Esophagus muscularis mucosa (tissue), 4 donors: ENCODE measurements around the gene SSBP2. TPM values are rescaled to one million over a fixed set of nuclear protein-coding genes. Genes with fewer than 3 reads are reported as not detected.

ENCODE experiments used
- DNase-seq: peaks from one replicate; pipeline ENCODE4 v3.0.0-alpha.2; 2017; ENCODE audit errors: extremely low spot score
- H3K27ac ChIP-seq, 4 donors: fragments of 200-600 bp; sonication (generic); replicated peaks in 1 of 4; 1 replicate in 3 of 4; 2 replicates in 1 of 4; pipeline ENCODE4 v1.5.1; 2016 to 2019; ENCODE audit warnings: mild to moderate bottlenecking in 1 of 4
- H3K27me3 ChIP-seq, 4 donors: fragments of 200-600 bp; sonication (generic); one replicate each; pipeline versions ENCODE4 v1.5.1 to v1.6.0; 2016 to 2019
- H3K36me3 ChIP-seq, 4 donors: fragments of 200-600 bp; sonication (generic); one replicate each; pipeline ENCODE4 v1.5.1; 2016 to 2019
- H3K4me1 ChIP-seq, 4 donors: fragments of 200-600 bp; sonication (generic); one replicate each; pipeline ENCODE4 v1.5.1; 2016 to 2019
- H3K4me3 ChIP-seq, 4 donors: fragments of 200-600 bp; sonication (generic); 1 replicate in 2 of 4; 2 replicates in 2 of 4; pipeline ENCODE4 v1.5.1; 2016 to 2019; ENCODE audit warnings: mild to moderate bottlenecking in 4 of 4, moderate library complexity in 1 of 4
- H3K9me3 ChIP-seq, 4 donors: fragments of 200-600 bp; sonication (generic); 1 replicate in 3 of 4; 2 replicates in 1 of 4; pipeline ENCODE4 v1.5.1; 2016 to 2019
- EP300 ChIP-seq: sonication (generic); formaldehyde crosslinking; IDR thresholded peaks from one replicate; pipeline ENCODE4 v1.6.1; 2017; ENCODE audit warnings: antibody characterized with exemption
- POLR2A ChIP-seq: fragments of 450-650 bp; IDR thresholded peaks from one replicate; pipeline ENCODE4 v1.6.1; 2017; ENCODE audit warnings: antibody characterized with exemption, moderate library complexity, mild to moderate bottlenecking, low read depth
- POLR2AphosphoS5 ChIP-seq, 2 donors: sonication (generic); formaldehyde crosslinking; IDR thresholded peaks; one replicate each; pipeline ENCODE4 v1.6.1; 2017; ENCODE audit warnings: antibody characterized with exemption in 2 of 2
- WGBS: methylation state at CpG from one replicate; pipeline ENCODE4 v1.1.5; 2018; 5-methylcytosine and 5-hydroxymethylcytosine counted together
- intact Hi-C: fragments of 100-400 bp; cut with DNase I; formaldehyde crosslinking; loops from one replicate; pipeline ENCODE4 v1.15.1; 2023
- total RNA-seq, 4 donors: library from RNA; depleted of rRNA; stranded (reverse); fragments of >200 nt; gene quantifications; one replicate each; pipeline versions ENCODE4 v1.1.0 to v1.2.1, GENCODE V29; 2016
- TF ChIP-seq, protein P1 (sequence below), 3 experiments: fragments of 200-600 bp in 2 of 3; fragments of 450-650 bp in 1 of 3; sonication (generic) in 2 of 3; IDR thresholded peaks; one replicate each; pipeline ENCODE4 v1.5.1; 2017 to 2019; ENCODE audit warnings: antibody characterized with exemption in 3 of 3, mild to moderate bottlenecking in 2 of 3, moderate library complexity in 1 of 3

The SSBP2 gene
- total RNA-seq, 4 donors from 2014 or later = 62.9 to 97.2 (median 74.2) TPM

GRCh38 chr5:81520769-81521168 is 230.1 kb downstream of the SSBP2 start:
- no peaks in the 10 kb centered on the region for H3K9me3 ChIP-seq
- no peak for DNase-seq
- no peaks in the 10 kb centered on the region for H3K27me3 ChIP-seq
- intact Hi-C loops = no loop called here
- peaks cover 3 to 10% (median 6%) of the 10 kb centered on the region in 4 donors for H3K4me1 ChIP-seq
- H3K36me3 ChIP-seq = no peaks in the 10 kb centered on the region
- H3K27ac ChIP-seq = no peak overlapping the region
- no peak overlapping the region for H3K4me3 ChIP-seq
- TF ChIP-seq POLR2A (no peak), POLR2AphosphoS5 (IDR thresholded peaks at IDR 0.05) (no peak), EP300 (no peak)

GRCh38 chr5:81519217-81519905 is 231.5 kb downstream of the SSBP2 start:
- no peaks in the 10 kb centered on the region for H3K9me3 ChIP-seq
- H3K4me1 ChIP-seq = peaks cover 0 to 6% (median 0%) of the 10 kb centered on the region in 4 donors
- no peak overlapping the region for H3K27ac ChIP-seq
- DNase-seq = no peak
- no peak for TF ChIP-seq EP300
- TF ChIP-seq POLR2A = no peak
- TF ChIP-seq POLR2AphosphoS5 (IDR thresholded peaks at IDR 0.05) = no peak
- TF ChIP-seq, protein P1, sequence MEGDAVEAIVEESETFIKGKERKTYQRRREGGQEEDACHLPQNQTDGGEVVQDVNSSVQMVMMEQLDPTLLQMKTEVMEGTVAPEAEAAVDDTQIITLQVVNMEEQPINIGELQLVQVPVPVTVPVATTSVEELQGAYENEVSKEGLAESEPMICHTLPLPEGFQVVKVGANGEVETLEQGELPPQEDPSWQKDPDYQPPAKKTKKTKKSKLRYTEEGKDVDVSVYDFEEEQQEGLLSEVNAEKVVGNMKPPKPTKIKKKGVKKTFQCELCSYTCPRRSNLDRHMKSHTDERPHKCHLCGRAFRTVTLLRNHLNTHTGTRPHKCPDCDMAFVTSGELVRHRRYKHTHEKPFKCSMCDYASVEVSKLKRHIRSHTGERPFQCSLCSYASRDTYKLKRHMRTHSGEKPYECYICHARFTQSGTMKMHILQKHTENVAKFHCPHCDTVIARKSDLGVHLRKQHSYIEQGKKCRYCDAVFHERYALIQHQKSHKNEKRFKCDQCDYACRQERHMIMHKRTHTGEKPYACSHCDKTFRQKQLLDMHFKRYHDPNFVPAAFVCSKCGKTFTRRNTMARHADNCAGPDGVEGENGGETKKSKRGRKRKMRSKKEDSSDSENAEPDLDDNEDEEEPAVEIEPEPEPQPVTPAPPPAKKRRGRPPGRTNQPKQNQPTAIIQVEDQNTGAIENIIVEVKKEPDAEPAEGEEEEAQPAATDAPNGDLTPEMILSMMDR (IDR thresholded peaks at IDR 0.05) = no peak
- H3K27me3 ChIP-seq = no peaks in the 10 kb centered on the region
- intact Hi-C loops = no loop called here
- H3K36me3 ChIP-seq = no peaks in the 10 kb centered on the region
- H3K4me3 ChIP-seq = no peak overlapping the region
- WGBS = 98% methylated on average over 2 of the region's 2 CpGs

DNA sequence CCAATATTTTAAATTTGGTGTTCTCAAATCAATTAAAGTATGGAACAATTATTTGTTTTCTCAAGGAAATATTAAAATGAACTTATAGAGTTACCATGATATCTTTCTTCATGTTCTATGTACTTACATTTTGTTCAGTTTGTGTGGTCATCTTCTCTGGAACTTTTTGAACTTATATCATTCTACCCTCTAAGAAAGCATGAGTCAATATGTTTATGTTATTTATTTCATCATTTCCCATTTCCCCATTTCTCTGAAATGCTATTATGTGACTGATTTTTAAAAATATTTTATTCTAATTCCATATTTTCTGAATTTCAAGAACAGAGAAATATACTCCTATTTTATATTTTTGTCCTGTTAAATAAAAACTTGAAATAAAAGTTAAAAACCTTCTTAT is 233.4 kb downstream of the SSBP2 start:
- Histone ChIP-seq H3K27ac (no peak overlapping the region), H3K4me3 (no peak overlapping the region), H3K9me3 (no peaks in the 10 kb centered on the region), H3K27me3 (no peaks in the 10 kb centered on the region), H3K36me3 (no peaks in the 10 kb centered on the region), H3K4me1 (no peaks in the 10 kb centered on the region)
- intact Hi-C loops = no loop called here
- DNase-seq = no peak
- TF ChIP-seq, protein P1 (IDR thresholded peaks at IDR 0.05) = no peak
- TF ChIP-seq POLR2AphosphoS5 (IDR thresholded peaks at IDR 0.05) (no peak), POLR2A (no peak), EP300 (no peak)

- TF ChIP-seq POLR2AphosphoS5 (IDR thresholded peaks at IDR 0.05) (no peak), EP300 (no peak), POLR2A (no peak)
- TF ChIP-seq, protein P1 (IDR thresholded peaks at IDR 0.05) = no peak
- Histone ChIP-seq H3K9me3 (no peaks in the 10 kb centered on the region), H3K27ac (no peak overlapping the region), H3K27me3 (no peaks in the 10 kb centered on the region), H3K4me3 (no peak overlapping the region), H3K36me3 (no peaks in the 10 kb centered on the region), H3K4me1 (no peaks in the 10 kb centered on the region)
- no peak for DNase-seq
- intact Hi-C loops = no loop called here
Measured at GRCh38 chr5:81516091-81516490, 234.8 kb downstream of the SSBP2 start.

DNA sequence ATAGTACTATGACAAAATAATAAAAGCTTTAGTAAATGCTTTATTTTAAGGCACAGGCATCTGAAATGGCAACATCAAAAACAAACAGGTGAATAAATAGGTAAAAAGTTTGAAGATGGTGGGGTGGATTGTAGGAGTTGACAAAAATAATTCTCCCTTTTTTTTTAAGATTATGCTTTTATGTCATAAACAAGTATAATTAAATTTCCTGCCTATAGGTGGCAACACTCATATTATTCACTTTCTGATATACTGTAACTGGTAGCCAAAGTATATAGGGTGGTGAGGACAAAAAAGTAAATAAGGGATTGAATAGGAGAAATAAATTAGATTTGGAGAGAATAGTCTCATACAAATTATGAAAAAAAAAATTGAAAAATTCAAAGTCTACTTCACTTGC is 236.9 kb downstream of the SSBP2 start:
- intact Hi-C loops = no loop called here
- Histone ChIP-seq H3K9me3 (no peaks in the 10 kb centered on the region), H3K27me3 (no peaks in the 10 kb centered on the region), H3K4me3 (no peak overlapping the region), H3K27ac (no peak overlapping the region), H3K4me1 (peaks cover 0 to 2% (median 0%) of the 10 kb centered on the region in 4 donors), H3K36me3 (no peaks in the 10 kb centered on the region)
- TF ChIP-seq EP300 (no peak), POLR2A (no peak), POLR2AphosphoS5 (IDR thresholded peaks at IDR 0.05) (no peak)
- TF ChIP-seq, protein P1 (IDR thresholded peaks at IDR 0.05) = no peak
- DNase-seq = no peak
